Right renal cortex interstitium (tissue), 3 donors: Measurements from ENCODE around the gene CHST8. TPM values are rescaled to one million over a fixed set of nuclear protein-coding genes. Genes with fewer than 3 reads are reported as not detected.
A peak's percentile ranks its signal among the peaks of the same experiment; 100 is the strongest.

Source experiments
- DNase-seq, 3 donors: peaks; one replicate each; pipeline ENCODE4 v3.0.0-alpha.2; 2013; ENCODE audit warnings: low read depth in 3 of 3, low spot score in 2 of 3
- polyA plus RNA-seq, 3 donors: library from polyadenylated mRNA; unstranded; fragments of 120-200 nt; gene quantifications; one replicate each; pipeline ENCODE4 v1.2.1, GENCODE V29; 2013; ENCODE audit not compliant: insufficient read length in 3 of 3

The CHST8 gene
- polyA plus RNA-seq, 3 donors: 0.12 to 0.27 (median 0.24) TPM

DNA sequence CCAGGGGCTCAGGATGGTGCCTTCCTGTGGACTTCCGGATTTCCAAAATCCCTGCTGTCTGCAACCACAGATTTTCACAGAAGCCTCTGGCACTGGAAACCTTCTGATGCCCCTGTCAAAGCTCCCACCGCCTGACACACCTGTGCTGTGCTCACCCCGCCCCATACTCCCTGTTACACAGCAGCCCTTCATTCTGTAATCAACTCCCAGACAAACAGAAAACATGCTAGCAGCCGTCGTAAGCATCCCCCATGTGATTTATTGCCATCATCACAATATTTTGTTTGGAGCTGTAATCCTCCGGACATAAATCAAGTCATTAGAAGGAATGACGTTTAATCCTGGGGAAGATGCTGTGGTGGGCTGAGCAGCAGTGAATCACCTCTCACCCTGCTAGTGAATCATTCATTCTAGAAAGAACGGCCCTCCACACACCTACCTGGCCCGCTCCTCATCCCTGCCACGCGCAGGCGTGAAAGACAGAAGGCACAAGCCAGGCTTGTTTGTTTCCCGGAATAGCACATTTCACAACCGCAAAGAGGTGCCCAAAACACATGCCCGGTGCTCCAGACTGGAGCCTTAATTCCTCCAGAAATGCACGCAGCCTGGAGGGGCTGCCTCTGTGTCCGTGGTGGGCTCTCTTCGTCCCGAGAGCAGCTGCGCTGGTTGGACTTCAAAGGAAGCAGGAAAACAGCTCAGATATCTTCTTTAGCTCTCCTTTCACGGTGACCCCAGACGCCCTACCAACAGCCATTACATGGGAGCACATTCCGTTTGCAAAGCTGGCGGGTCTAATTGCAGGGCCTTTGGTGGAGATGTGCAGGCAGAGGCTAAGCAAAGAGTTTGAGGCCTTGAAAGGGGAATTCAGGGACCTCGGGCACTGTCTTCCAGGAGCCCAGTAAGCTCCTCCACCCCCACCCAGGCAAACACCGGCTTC, 133.6 kb downstream of the CHST8 start:
- DNase-seq: no peak

- no peak for DNase-seq
Measured at GRCh38 chr19:33756177-33756576, 134.4 kb downstream of the CHST8 start.

DNA sequence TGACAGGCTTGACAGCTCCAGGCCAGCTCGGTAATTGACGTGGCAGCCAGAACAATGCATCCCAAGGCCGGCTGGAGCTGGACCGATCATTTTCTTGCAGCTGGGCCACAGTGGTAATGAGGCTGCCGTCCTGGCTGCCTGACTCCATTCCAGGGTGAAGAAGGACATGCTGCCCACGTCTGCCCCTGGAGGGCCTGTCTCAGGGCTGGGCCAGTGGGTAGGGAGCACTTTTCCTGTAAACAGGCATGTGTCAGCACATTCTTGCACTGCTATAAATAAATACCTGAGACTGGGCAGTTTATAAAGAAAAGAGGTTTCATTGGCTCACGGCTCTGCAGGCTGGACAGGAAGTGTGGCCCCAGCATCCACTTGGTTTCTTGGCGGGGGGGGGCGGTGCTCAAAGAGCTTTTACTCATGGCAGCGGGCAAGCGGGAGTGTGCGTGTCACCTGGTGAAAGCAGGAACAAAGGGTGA, 136.8 kb downstream of the CHST8 start:
- DNase-seq: no peak

DNA sequence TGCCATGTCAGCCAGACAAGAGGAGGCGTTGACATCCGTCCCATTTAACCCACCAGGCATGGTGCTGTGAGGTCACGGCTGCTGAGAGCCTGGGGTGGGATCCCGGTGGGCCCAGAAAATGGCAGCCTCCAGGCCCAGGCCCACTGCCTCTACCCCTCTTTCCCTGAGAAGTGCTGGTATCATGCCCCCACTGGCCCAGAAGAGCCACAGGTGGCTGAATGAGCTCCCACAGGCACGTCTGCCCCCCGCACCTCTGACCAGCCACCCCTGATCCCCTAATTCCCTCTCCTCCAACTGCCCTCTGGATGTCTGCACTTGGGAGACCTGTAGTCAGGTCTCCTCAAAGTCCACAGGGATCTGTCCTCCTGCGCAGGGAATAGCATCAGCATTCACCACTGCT, 137.6 kb downstream of the CHST8 start:
- DNase-seq: no peak

DNA sequence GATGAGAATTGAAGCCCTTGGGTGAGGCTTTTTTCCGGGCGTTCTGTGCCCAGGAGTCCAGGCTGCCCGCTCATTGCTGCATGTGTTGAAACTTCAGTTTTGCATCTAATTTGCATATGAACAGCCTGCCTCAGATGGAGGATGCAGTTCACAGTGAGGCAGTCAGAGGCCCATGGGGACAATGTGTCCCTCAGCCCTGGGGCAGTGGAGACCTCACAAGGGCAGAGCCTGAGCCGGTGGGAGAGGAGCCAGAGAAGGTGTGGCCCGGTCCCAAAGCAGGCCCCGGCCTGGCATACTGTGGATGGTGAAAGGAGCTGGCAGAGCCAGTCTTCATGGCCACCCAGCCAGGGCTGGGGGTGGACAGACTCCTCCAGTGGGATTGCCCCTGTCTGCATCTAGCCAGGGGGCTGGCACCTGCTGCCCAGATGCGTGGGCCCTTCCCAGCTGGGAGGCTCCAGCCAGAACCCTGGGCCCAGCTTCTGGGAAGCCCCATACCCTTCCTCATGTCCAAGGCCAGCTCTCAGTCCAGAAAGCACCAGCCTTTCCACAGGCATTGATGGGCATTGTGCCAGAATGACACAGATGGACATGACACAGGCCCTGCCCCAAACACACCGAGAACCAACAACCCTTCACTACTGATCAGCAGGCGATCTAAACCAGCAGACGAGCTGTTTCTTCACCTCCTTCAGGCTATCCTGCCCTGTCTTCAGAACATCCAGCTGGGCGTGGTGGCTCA, 142.0 kb downstream of the CHST8 start:
- DNase-seq: no peak

DNA sequence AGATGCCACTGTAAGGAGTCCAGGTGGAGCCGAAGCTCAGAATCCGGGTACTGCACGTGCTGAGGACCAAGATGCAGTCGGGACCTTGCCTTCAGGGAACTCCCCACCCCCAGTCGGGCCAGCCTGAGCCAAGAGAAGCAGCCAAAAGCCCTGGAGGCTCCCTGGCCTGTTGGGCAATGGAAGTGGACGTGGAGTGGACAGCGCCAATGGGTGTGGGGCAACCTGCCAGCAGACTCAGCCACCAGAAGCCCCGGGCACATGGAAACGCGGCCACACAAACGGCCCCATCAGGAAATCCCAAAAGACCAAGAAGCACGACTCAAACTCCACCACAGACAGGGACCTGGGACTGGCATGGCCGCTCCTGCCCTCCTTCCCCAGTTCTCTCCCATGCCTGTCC, 144.9 kb downstream of the CHST8 start:
- DNase-seq: no peak

GRCh38 chr19:33767898-33768413, 146.2 kb downstream of the CHST8 start:
- DNase-seq: peak in 2 of 3 donors; percentile 45 to 52

DNA sequence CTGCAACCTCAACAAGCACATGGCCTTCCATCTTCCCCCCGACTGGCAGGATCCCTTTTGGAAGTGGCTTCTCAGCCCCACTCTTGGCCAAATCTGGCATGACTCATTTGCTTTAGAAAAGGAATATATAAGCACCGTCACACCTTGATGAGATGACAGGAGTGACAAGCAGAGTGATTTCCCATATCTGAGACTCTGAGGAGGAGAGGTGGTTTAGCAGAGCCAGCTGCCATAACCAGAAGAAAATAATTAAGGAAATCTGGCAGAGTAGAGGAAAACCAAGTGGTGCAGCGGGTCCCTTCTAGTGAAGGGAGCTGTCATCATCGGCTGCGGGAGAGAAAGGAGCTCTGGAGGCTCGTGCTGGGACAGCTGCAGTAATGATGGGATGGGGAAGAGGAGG, 147.5 kb downstream of the CHST8 start:
- no peak for DNase-seq

- no peak for DNase-seq
Measured at GRCh38 chr19:33770107-33770506, 148.4 kb downstream of the CHST8 start.

DNA sequence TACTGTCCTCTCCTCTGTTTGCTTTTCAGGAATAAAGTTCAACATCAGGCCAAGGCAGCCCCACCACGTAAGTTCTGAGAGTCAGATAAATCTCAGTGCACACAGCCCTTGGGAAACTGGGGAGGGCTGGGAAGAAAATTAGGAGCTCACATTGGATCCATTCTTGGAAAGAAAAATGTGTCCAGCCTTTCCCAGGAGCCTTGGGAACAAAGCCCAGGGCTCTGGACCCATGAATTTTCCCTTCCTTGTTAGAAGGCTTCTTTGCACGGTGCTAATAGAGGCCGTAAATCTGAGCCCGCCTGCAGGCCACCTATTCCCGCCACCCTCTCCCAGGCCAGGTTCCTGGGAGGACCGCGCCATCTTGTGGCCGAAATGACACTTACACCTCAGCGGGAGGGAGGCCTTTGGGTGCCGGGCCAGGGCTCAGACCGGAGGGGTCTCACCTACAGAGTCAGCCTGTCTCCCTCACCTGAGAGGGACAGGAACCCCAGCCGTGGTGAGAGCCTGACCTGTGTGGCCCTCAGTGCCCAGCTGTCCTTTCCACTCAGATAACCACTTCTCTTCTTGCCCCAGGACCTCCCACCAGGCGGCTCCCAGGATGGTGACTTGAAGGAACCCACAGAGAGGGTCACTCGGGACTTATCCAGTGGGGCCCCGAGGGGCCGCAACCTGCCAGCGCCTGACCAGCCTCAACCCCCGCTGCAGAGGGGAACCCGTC, 149.8 kb downstream of the CHST8 start:
- peak in 1 of 3 donors; percentile 45 for DNase-seq

GRCh38 chr19:33772102-33772857, 150.5 kb downstream of the CHST8 start:
- DNase-seq: no peak

DNA sequence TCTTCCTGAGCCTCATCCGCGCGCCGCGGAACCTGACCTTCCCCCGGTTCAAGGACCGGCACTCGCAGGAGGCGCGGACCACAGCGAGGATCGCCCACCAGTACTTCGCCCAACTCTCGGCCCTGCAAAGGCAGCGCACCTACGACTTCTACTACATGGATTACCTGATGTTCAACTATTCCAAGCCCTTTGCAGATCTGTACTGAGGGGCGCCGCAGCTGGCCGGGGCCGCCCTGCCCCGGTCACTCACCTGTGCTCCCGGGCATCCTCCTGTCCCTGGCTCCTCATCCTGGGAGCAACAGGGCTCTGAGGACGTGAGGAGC, 151.1 kb downstream of the CHST8 start:
- DNase-seq: no peak

- no peak for DNase-seq
Measured at GRCh38 chr19:33773704-33774624, 152.2 kb downstream of the CHST8 start.

DNA sequence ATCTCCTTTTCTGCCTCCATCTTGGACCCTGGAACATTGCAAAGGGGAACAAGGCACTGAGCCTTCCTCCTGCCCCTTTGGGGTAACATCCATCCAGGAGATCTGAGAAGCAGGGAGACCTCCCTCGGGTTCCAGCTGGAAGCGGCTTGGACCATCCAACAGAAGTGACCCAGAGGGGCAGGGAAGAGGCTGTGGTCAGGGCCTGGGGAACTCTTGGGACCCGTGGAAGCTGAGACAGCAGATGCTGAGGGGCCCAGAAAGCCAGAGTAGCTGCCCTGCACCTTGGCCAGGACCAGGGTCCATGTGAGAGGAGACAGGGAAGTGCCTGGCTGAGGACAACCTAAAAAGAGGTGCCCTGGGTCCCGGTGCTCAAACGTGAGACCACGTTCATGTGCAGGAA, 153.0 kb downstream of the CHST8 start:
- DNase-seq: no peak

GRCh38 chr19:33775731-33776487, 154.2 kb downstream of the CHST8 start:
- DNase-seq: no peak

- no peak for DNase-seq
Measured at GRCh38 chr19:33777351-33777750, 155.6 kb downstream of the CHST8 start.

GRCh38 chr19:33777753-33778088, 156.0 kb downstream of the CHST8 start:
- DNase-seq: no peak

DNA sequence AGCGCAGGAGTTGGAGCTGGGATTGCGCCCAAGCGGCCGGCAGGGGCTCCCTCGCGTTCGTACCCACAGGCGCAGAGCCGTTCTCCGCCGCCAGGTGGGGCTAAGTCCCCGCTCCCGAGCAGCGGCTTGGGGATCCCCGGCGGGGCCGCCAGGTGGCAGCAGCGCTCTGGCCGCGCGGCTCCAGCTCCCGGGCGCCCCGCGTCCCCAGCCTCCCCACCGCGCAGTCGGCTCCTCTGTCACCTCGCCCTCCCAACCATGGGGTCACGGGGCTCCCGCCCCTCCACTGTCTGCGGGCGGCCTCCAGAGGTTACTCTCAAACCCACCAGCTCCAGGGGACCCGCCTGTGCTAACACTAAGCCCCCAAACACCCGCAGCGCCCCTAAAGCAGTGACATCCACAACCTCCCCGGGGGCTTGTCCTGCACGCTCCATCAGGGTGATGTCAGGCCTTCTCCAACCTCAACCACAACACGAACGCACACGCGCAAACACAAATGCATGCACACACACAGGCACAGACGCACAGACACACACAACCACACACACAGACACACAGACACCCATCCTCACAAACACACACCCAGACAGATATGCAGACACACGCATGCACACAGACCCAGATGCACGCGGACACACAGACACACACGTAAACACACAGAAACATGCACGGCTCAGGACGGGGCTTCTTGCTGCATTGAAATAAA, 156.5 kb downstream of the CHST8 start:
- peak in 1 of 3 donors; percentile 51 for DNase-seq
